ENCODE results near the gene ULBP3.
"Not testable (repeated sequence)": the region's sequence is repeated elsewhere in the genome, so short reads cannot be mapped to it uniquely, and the experiment has no call there.

Gene ULBP3

GRCh38 chr6:150014623-150015280, 54.2 kb downstream of the ULBP3 start:
- DNase-seq, result not testable (repeated sequence)

DNA sequence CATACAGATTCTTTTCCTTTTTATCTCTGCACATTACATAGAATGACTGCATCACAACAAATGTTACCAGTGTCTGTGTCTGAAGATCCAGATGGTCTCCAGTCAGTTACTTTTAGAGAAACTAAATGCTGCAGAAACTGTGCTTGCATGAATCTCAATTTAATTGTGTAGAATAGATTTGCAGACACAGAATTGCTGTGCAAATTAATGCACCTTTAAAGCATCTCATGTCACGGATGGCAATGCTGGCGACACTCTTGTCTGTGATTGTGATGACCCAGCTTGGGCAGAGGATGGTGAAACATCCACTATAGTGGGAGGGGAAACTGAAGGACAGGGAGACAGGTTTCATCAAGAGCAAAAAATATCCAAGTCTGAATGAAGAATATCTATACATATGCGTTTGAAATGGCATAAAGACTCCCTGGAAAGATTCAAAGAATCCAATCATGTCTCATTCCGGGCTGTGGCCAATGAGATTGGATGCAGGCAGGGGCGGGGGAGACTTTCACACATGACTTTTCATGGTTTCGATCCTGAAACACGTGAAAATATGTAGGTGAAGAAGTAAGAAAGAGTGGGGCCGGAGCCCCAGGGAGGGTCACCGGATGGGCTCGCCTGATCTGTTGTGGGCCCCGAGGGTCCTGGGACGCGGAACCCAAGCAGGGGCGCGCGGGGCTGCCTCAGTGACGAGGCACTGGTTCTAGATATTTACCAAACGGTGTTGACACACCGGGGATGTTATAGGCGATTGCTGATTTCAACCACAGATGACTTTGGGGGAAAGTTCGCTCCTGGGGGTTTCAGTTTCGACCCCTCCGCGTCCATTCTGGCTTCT, 54.9 kb downstream of the ULBP3 start:
- not testable (repeated sequence) for DNase-seq

DNA sequence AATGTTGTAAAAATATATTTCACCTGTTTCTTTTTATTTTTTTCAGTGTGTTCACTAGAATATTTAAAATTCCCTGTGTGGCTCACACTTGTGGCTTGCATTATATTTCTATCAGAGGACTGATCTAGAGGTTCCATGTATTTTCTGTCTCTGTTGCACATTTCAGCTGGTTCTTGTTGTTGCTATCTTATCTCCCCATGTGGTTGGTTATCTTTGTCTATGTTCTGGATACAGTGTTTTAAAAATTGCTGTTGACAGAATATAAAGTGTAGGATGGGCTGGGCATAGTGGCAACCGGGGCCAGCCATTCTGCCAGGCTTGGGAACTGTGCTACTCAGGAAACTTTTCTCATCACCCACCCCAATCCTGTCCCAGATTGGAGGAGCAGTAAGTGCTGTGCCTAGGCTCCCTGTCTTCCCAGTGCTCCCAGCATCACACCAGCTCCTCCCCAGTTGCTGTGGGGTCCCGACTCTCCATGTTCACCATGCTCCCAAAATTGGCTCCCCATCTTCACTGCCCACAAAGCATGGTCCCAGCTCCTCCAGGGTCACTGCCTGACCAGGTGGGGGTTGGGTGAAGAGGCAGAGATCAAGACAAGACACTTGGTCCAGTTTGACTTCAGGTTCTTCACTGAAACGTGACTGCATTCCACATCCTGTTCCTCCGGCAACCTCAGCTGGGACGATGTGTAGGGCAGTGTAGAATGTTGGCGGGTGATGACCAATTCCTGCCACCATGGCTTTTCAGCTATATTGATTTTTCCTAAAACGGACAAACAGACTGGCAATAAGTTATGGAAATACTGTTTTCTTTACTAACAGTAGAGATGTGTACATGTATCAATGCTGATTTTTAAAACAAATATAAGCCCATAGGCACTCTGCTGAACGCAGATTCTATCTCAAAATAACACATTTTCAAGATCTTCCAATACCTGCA, 55.8 kb downstream of the ULBP3 start:
- not testable (repeated sequence) for DNase-seq
